Gastroesophageal sphincter (tissue), 3 donors: Measurements from ENCODE around the gene RYR2.

ENCODE experiments used
- CTCF ChIP-seq, 4 experiments: fragments of 200-600 bp in 2 of 4; fragments of 450-650 bp in 2 of 4; sonication (generic) in 1 of 4; IDR thresholded peaks; one replicate each; pipeline ENCODE4 v1.5.1; 2017 to 2019; ENCODE audit warnings: antibody characterized with exemption in 4 of 4, mild to moderate bottlenecking in 2 of 4, moderate library complexity in 2 of 4
- EP300 ChIP-seq: sonication (generic); formaldehyde crosslinking; IDR thresholded peaks from one replicate; pipeline ENCODE4 v1.6.1; 2017; ENCODE audit warnings: antibody characterized with exemption, mild to moderate bottlenecking
- POLR2A ChIP-seq, 2 donors: fragments of 450-650 bp; IDR thresholded peaks; one replicate each; pipeline ENCODE4 v1.6.1; 2017; ENCODE audit warnings: antibody characterized with exemption in 2 of 2, mild to moderate bottlenecking in 2 of 2, moderate library complexity in 1 of 2

GRCh38 chr1:237201155-237201554, 159.2 kb downstream of the RYR2 start:
- TF ChIP-seq POLR2A (IDR thresholded peaks at IDR 0.05) (no peak), CTCF (IDR thresholded peaks at IDR 0.05) (no peak), EP300 (no peak)
